Naive B cell (primary cell): Measurements from ENCODE around the gene MOB4. TPM values are rescaled to one million over a fixed set of nuclear protein-coding genes. Genes with fewer than 3 reads are reported as not detected.
A peak's percentile ranks its signal among the peaks of the same experiment; 100 is the strongest.
"Not testable (repeated sequence)": the region's sequence is repeated elsewhere in the genome, so short reads cannot be mapped to it uniquely, and the experiment has no call there.

Experiments
- ATAC-seq, 2 donors: fragments of 150-1000 bp; cut with Tn5 transposase; 2 replicates each; pipeline ENCODE4 v1.10.0; 2021; ENCODE audit warnings: low read depth in 2 of 2, mild to moderate bottlenecking in 2 of 2, moderate library complexity in 2 of 2
- DNase-seq: peaks from one replicate; pipeline ENCODE4 v3.0.0; 2022
- H3K27ac Mint-ChIP-seq, 6 donors: one replicate each; pipeline ENCODE4 v1.8.0; 2020 to 2022; ENCODE audit warnings: mild to moderate bottlenecking in 6 of 6, mixed read lengths in 6 of 6, moderate library complexity in 5 of 6, inconsistent platforms in 2 of 6
- H3K27me3 Mint-ChIP-seq, 3 donors: one replicate each; pipeline ENCODE4 v1.8.0; 2021 to 2022; ENCODE audit warnings: mixed read lengths in 3 of 3, mild to moderate bottlenecking in 1 of 3
- H3K36me3 Mint-ChIP-seq, 2 donors: one replicate each; pipeline ENCODE4 v1.8.0; 2020 to 2022; ENCODE audit warnings: mixed read lengths in 2 of 2, inconsistent platforms in 1 of 2, mild to moderate bottlenecking in 1 of 2
- H3K4me1 Mint-ChIP-seq, 3 donors: one replicate each; pipeline ENCODE4 v1.8.0; 2020 to 2022; ENCODE audit warnings: mixed read lengths in 3 of 3, inconsistent platforms in 1 of 3, mild to moderate bottlenecking in 1 of 3, moderate library complexity in 1 of 3
- H3K4me3 Mint-ChIP-seq, 8 donors: one replicate each; pipeline ENCODE4 v1.8.0; 2020 to 2022; ENCODE audit warnings: mild to moderate bottlenecking in 8 of 8, mixed read lengths in 8 of 8, moderate library complexity in 8 of 8, inconsistent platforms in 2 of 8
- H3K9me3 Mint-ChIP-seq, 7 donors: one replicate each; pipeline ENCODE4 v1.8.0; 2020 to 2022; ENCODE audit warnings: mixed read lengths in 7 of 7, mild to moderate bottlenecking in 5 of 7, inconsistent platforms in 2 of 7, moderate library complexity in 1 of 7
- polyA plus RNA-seq, 6 donors: library from polyadenylated mRNA; unstranded; fragments of 300-500 nt; fragmentation: Illumina TruSeq; gene quantifications; one replicate each; pipeline ENCODE4 v1.2.3, GENCODE V29; 2021; ENCODE audit warnings: low read depth in 6 of 6

Gene MOB4
- polyA plus RNA-seq, 6 donors from 2014 or later: 22.3 to 55.0 (median 43.2) TPM

GRCh38 chr2:197576631-197577030 is 60.8 kb downstream of the MOB4 start:
- H3K27me3 Mint-ChIP-seq: no peaks in the 10 kb centered on the region
- H3K4me1 Mint-ChIP-seq: no peaks in the 10 kb centered on the region
- H3K4me3 Mint-ChIP-seq: no peak overlapping the region
- DNase-seq: no peak
- no peak for ATAC-seq
- H3K27ac Mint-ChIP-seq: no peak overlapping the region
- peaks cover 6 to 34% (median 21%) of the 10 kb centered on the region in 7 donors for H3K9me3 Mint-ChIP-seq
- peaks cover 12 to 21% of the 10 kb centered on the region in 2 donors for H3K36me3 Mint-ChIP-seq

GRCh38 chr2:197577446-197577845 is 61.6 kb downstream of the MOB4 start:
- Mint-ChIP-seq H3K27ac (no peak overlapping the region), H3K9me3 (peaks cover 6 to 30% (median 20%) of the 10 kb centered on the region in 7 donors), H3K27me3 (no peaks in the 10 kb centered on the region), H3K36me3 (peaks cover 8 to 18% of the 10 kb centered on the region in 2 donors), H3K4me3 (no peak overlapping the region), H3K4me1 (no peaks in the 10 kb centered on the region)
- ATAC-seq: no peak
- no peak for DNase-seq

GRCh38 chr2:197578294-197578693 is 62.4 kb downstream of the MOB4 start:
- not testable (repeated sequence) for ATAC-seq, H3K4me3 Mint-ChIP-seq, H3K4me1 Mint-ChIP-seq, H3K27ac Mint-ChIP-seq, DNase-seq, H3K27me3 Mint-ChIP-seq, H3K36me3 Mint-ChIP-seq
- peaks cover under 1 to 21% (median 15%) of the 10 kb centered on the region in 7 donors for H3K9me3 Mint-ChIP-seq

GRCh38 chr2:197580166-197580565 is 64.3 kb downstream of the MOB4 start:
- H3K4me1 Mint-ChIP-seq, H3K27ac Mint-ChIP-seq, H3K4me3 Mint-ChIP-seq: not testable (repeated sequence)

GRCh38 chr2:197587255-197587654 is 71.4 kb downstream of the MOB4 start:
- not testable (repeated sequence) for H3K36me3 Mint-ChIP-seq

More at GRCh38 chr2:197580166-197580565, 64.3 kb downstream of the MOB4 start:
- H3K9me3 Mint-ChIP-seq, H3K36me3 Mint-ChIP-seq, DNase-seq, H3K27me3 Mint-ChIP-seq, ATAC-seq: not testable (repeated sequence)

GRCh38 chr2:197591339-197592072 is 75.6 kb downstream of the MOB4 start:
- H3K4me3 Mint-ChIP-seq: no peak overlapping the region
- no peak for ATAC-seq
- H3K27me3 Mint-ChIP-seq: peaks cover 13 to 20% (median 17%) of the 10 kb centered on the region in 3 donors
- peaks cover 0 to 4% of the 10 kb centered on the region in 2 donors for H3K36me3 Mint-ChIP-seq
- H3K4me1 Mint-ChIP-seq: no peaks in the 10 kb centered on the region
- DNase-seq: no peak
- H3K27ac Mint-ChIP-seq: no peak overlapping the region
- H3K9me3 Mint-ChIP-seq: peaks cover 0 to 11% (median 2%) of the 10 kb centered on the region in 7 donors

More at GRCh38 chr2:197587255-197587654, 71.4 kb downstream of the MOB4 start:
- Mint-ChIP-seq H3K27me3 (peaks cover 4 to 11% (median 8%) of the 10 kb centered on the region in 3 donors), H3K9me3 (peaks cover 0 to 11% (median 4%) of the 10 kb centered on the region in 7 donors)
- H3K4me3 Mint-ChIP-seq, ATAC-seq, H3K27ac Mint-ChIP-seq, DNase-seq, H3K4me1 Mint-ChIP-seq: not testable (repeated sequence)

GRCh38 chr2:197596766-197597165 is 80.9 kb downstream of the MOB4 start:
- ATAC-seq: no peak
- Mint-ChIP-seq H3K27ac (no peak overlapping the region), H3K9me3 (no peaks in the 10 kb centered on the region), H3K4me1 (peaks cover 5 to 6% (median 6%) of the 10 kb centered on the region in 3 donors), H3K4me3 (no peak overlapping the region), H3K27me3 (peaks cover 24 to 33% (median 27%) of the 10 kb centered on the region in 3 donors), H3K36me3 (no peaks in the 10 kb centered on the region)
- no peak for DNase-seq

GRCh38 chr2:197597166-197597565 is 81.3 kb downstream of the MOB4 start:
- Mint-ChIP-seq H3K27ac (no peak overlapping the region), H3K9me3 (no peaks in the 10 kb centered on the region), H3K36me3 (no peaks in the 10 kb centered on the region), H3K4me3 (no peak overlapping the region), H3K4me1 (peaks cover 5 to 6% (median 6%) of the 10 kb centered on the region in 3 donors), H3K27me3 (peaks cover 24 to 33% (median 27%) of the 10 kb centered on the region in 3 donors)
- DNase-seq (no peak), ATAC-seq (no peak)

- H3K9me3 Mint-ChIP-seq: no peaks in the 10 kb centered on the region
- H3K36me3 Mint-ChIP-seq: no peaks in the 10 kb centered on the region
- peaks cover 27 to 33% (median 27%) of the 10 kb centered on the region in 3 donors for H3K27me3 Mint-ChIP-seq
- H3K4me1 Mint-ChIP-seq: peaks cover 5 to 6% (median 6%) of the 10 kb centered on the region in 3 donors
- peak overlapping the region in 1 of 8 donors; percentile 68 for H3K4me3 Mint-ChIP-seq
- H3K27ac Mint-ChIP-seq: no peak overlapping the region
- DNase-seq (no peak), ATAC-seq (no peak)
Measured at GRCh38 chr2:197598450-197598849, 82.6 kb downstream of the MOB4 start.

- H3K9me3 Mint-ChIP-seq: no peaks in the 10 kb centered on the region
- H3K4me3 Mint-ChIP-seq: peak overlapping the region in 3 of 8 donors; percentile 22 to 51 (median 44)
- peak; percentile 5 for DNase-seq
Measured at GRCh38 chr2:197599285-197599965, 83.6 kb downstream of the MOB4 start.

GRCh38 chr2:197600306-197600705 is 84.4 kb downstream of the MOB4 start:
- Mint-ChIP-seq H3K9me3 (no peaks in the 10 kb centered on the region), H3K27ac (no peak overlapping the region), H3K4me1 (peaks cover 5 to 6% (median 6%) of the 10 kb centered on the region in 3 donors), H3K27me3 (peaks cover 21 to 25% (median 22%) of the 10 kb centered on the region in 3 donors), H3K4me3 (no peak overlapping the region), H3K36me3 (no peaks in the 10 kb centered on the region)
- DNase-seq: no peak
- no peak for ATAC-seq

More at GRCh38 chr2:197599285-197599965, 83.6 kb downstream of the MOB4 start:
- Mint-ChIP-seq H3K4me1 (peaks cover 5 to 6% (median 6%) of the 10 kb centered on the region in 3 donors), H3K27me3 (peaks cover 26 to 33% (median 27%) of the 10 kb centered on the region in 3 donors), H3K27ac (peak overlapping the region in 1 of 6 donors; percentile 78), H3K36me3 (no peaks in the 10 kb centered on the region)
- ATAC-seq: peak; percentile 64 to 70

GRCh38 chr2:197601726-197602125 is 85.9 kb downstream of the MOB4 start:
- H3K4me3 Mint-ChIP-seq: no peak overlapping the region
- no peaks in the 10 kb centered on the region for H3K36me3 Mint-ChIP-seq
- ATAC-seq (no peak), DNase-seq (no peak)
- H3K27me3 Mint-ChIP-seq: peaks cover 19 to 21% (median 21%) of the 10 kb centered on the region in 3 donors
- no peaks in the 10 kb centered on the region for H3K9me3 Mint-ChIP-seq
- no peak overlapping the region for H3K27ac Mint-ChIP-seq
- peaks cover 5 to 6% (median 6%) of the 10 kb centered on the region in 3 donors for H3K4me1 Mint-ChIP-seq
